IPS-20b (cell line): Measurements from ENCODE around the gene CLIC1.

ENCODE experiments used
- H3K27ac ChIP-seq: one replicate; pipeline ENCODE4 v1.5.1; 2013; ENCODE audit warnings: low read length
- H3K27me3 ChIP-seq: 2 replicates; pipeline ENCODE4 v1.6.1; 2013; ENCODE audit warnings: mild to moderate bottlenecking, low read length, inconsistent platforms; ENCODE audit not compliant: insufficient read depth
- H3K36me3 ChIP-seq: 2 replicates; pipeline ENCODE4 v1.6.1; 2013; ENCODE audit warnings: low read depth, mild to moderate bottlenecking, inconsistent platforms, low read length, moderate library complexity; ENCODE audit not compliant: insufficient read depth
- H3K4me1 ChIP-seq: 2 replicates; pipeline ENCODE4 v1.6.1; 2013; ENCODE audit warnings: mild to moderate bottlenecking, control low read depth, inconsistent platforms, low read length, moderate library complexity; ENCODE audit not compliant: insufficient read depth
- H3K4me3 ChIP-seq: 2 replicates; pipeline ENCODE4 v1.5.1; 2013; ENCODE audit warnings: mild to moderate bottlenecking, low read length, inconsistent platforms
- H3K9ac ChIP-seq: 2 replicates; pipeline ENCODE4 v1.6.1; 2013; ENCODE audit warnings: low read depth, mild to moderate bottlenecking, inconsistent platforms, low read length, moderate library complexity
- H3K9me3 ChIP-seq: 2 replicates; pipeline ENCODE4 v1.6.1; 2013; ENCODE audit warnings: mild to moderate bottlenecking, low read depth, low read length, inconsistent platforms; ENCODE audit not compliant: insufficient read depth

CLIC1 gene

GRCh38 chr6:31702405-31702818 lies 33.9 kb downstream of the CLIC1 start:
- Histone ChIP-seq H3K27ac (no peak overlapping the region), H3K9me3 (no peaks in the 10 kb centered on the region), H3K4me3 (peak overlapping the region; percentile 91), H3K27me3 (no peaks in the 10 kb centered on the region), H3K9ac (peak overlapping the region; percentile 91), H3K4me1 (peaks cover 5% of the 10 kb centered on the region; the same call in 1 of the 2 replicates), H3K36me3 (peaks cover 18% of the 10 kb centered on the region; the same call in 1 of the 2 replicates)

DNA sequence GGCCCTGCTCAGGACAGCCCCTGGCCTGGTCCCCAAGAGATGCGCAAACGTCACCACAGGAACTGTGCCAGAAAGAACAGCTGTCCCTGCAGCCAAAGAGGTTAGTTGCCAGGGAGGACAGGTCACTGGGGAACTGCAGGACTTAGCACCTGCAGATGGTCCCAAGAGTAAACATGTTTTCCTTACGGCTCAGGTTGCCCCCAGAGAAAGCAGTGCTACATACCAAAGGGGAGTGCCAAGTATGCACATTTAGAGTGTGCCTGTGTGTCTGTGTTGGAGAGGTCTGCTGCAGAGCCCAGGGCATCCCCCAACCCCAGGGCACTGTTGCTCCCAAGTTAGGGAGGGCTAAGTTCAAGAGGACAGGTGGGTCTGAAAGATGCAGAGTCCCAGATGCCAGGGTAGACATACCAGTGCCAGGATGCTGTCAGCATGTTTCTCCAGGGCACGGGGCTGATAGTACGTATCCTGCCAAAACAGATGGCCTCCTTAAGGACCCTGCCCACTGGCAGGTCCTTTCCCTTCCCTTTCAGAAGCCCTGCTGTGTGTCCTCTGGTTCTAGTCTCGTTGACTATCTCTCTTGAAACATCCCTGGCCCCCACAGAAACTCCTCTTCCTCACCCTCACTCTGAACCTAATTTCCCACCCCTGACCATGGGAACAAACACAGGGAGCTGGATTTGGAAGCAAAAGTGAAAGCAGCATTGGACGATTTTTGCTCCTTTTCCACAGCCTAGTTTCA lies 34.5 kb downstream of the CLIC1 start:
- Histone ChIP-seq H3K27me3 (no peaks in the 10 kb centered on the region), H3K27ac (no peak overlapping the region), H3K4me3 (peak overlapping the region; percentile 91), H3K9me3 (no peaks in the 10 kb centered on the region), H3K4me1 (peaks cover 5% of the 10 kb centered on the region; the same call in 1 of the 2 replicates), H3K9ac (peak overlapping the region; percentile 91), H3K36me3 (peaks cover 20% of the 10 kb centered on the region)

DNA sequence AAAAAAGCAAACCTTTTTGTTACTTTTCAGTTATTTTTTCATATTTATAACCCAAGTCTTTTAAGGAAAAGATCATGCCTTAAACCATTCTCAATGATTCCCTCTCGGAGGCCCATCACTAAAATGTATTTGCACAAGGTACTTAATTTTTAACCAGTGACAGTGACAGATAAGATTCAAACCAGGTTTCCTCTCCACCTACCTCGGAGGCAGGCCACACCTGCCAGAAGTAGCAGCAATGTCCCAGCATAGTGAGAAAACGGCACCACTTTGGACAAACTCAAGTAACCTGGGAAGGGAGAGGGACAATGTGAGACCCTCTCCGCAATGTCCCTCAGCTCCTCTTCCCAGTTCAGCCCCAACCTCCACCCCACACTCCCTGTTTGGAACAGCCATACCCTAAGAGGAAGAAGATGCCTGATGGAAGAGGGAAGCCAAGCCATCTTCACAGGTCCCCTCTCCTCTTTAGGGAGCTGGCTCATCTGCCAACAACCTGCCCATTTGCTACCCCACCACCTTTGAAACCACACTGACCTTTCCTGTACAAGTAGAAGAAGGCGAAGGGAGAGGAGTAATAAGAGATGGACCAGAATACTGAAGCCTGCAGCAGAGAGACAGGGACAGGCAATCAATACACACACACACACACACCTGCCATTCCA lies 35.5 kb downstream of the CLIC1 start:
- Histone ChIP-seq H3K9me3 (no peaks in the 10 kb centered on the region), H3K4me1 (peaks cover 5% of the 10 kb centered on the region; the same call in 1 of the 2 replicates), H3K27me3 (no peaks in the 10 kb centered on the region), H3K4me3 (no peak overlapping the region), H3K27ac (no peak overlapping the region), H3K9ac (no peak overlapping the region), H3K36me3 (peaks cover 28% of the 10 kb centered on the region)

- Histone ChIP-seq H3K4me1 (peaks cover 5% of the 10 kb centered on the region; the same call in 1 of the 2 replicates), H3K9ac (no peak overlapping the region), H3K27me3 (no peaks in the 10 kb centered on the region), H3K36me3 (peaks cover 51% of the 10 kb centered on the region), H3K27ac (no peak overlapping the region), H3K4me3 (no peak overlapping the region), H3K9me3 (no peaks in the 10 kb centered on the region)
These were observed 38.8 kb downstream of the CLIC1 start for GRCh38 chr6:31697555-31697954.

DNA sequence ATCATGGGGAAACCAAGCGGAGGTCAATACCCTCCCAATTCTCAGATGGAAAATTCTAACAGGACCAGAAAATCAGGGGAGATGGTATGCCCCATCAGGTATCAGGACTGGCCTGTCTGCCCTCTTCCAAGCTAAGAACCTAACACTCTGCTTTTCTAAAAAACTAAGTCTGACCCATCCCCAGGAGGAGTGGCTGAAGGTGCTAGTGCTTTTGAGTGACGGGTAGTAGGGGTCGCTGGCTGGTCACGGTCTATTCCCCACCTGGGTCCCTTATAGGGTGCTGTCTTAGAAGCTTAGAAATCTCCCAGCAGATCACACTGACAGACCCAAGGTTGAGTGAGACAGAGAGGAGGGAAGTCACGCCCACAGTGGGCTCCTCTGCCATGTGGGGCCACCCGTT lies 42.8 kb downstream of the CLIC1 start:
- H3K4me3 ChIP-seq = no peak overlapping the region
- no peaks in the 10 kb centered on the region for H3K9me3 ChIP-seq
- H3K9ac ChIP-seq = no peak overlapping the region
- H3K4me1 ChIP-seq = no peaks in the 10 kb centered on the region
- H3K27me3 ChIP-seq = no peaks in the 10 kb centered on the region
- H3K36me3 ChIP-seq = peaks cover 71% of the 10 kb centered on the region
- no peak overlapping the region for H3K27ac ChIP-seq

- H3K36me3 ChIP-seq = peaks cover 78% of the 10 kb centered on the region
These were observed 43.4 kb downstream of the CLIC1 start for GRCh38 chr6:31692886-31693285.

DNA sequence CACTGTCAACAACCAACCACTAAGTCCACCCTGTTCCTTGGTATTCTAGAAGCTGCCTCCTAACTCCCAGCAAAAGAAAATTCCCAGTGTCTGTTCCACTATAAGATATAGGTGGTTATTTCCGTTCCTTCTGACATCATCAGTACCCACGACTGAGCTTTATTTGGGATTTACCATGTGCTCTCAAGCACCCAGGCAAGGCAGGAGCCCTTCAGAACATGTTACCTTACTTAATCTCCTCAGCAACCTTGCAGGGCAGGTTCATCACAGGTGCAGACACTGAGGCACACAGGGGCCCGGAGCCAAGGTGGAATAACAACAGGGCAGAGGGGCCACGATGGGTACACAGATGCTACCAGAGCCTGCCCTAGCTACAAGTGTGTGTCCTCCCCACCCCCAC lies 44.0 kb downstream of the CLIC1 start:
- no peaks in the 10 kb centered on the region for H3K9me3 ChIP-seq
- no peak overlapping the region for H3K27ac ChIP-seq
- no peak overlapping the region for H3K9ac ChIP-seq
- H3K4me1 ChIP-seq = no peaks in the 10 kb centered on the region
- H3K4me3 ChIP-seq = no peak overlapping the region
- peaks cover 77% of the 10 kb centered on the region for H3K36me3 ChIP-seq
- no peaks in the 10 kb centered on the region for H3K27me3 ChIP-seq

More at GRCh38 chr6:31692886-31693285, 43.4 kb downstream of the CLIC1 start:
- Histone ChIP-seq H3K4me3 (no peak overlapping the region), H3K9ac (no peak overlapping the region), H3K27ac (no peak overlapping the region), H3K27me3 (no peaks in the 10 kb centered on the region), H3K9me3 (no peaks in the 10 kb centered on the region), H3K4me1 (no peaks in the 10 kb centered on the region)

DNA sequence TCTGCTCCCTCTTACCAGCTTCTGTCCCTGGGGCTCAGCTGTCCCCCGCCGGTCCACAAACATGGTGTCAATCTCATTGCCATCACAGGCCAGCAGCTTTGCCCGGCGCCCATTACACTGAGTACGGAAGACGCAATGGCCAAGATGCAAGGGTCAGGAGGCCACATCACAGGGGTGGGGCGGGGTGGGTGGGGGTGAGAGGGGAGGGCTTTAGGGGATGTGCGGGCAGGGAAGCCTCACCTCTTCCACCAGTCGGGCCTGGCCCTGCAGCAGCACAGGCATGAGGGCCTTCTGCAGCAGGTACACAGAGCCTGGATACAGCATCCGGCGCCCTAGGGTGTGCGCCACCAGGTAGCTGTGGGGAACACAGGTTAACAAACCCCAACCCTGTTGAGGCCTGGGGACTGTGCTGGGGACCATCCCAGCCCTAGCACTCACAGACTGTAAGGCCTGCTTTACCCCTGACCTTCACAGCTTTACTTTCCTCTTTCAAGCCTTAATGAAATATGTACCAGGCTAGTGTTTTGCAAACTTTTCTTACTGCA lies 44.7 kb downstream of the CLIC1 start:
- Histone ChIP-seq H3K9me3 (no peaks in the 10 kb centered on the region), H3K27ac (no peak overlapping the region), H3K27me3 (no peaks in the 10 kb centered on the region), H3K4me1 (no peaks in the 10 kb centered on the region), H3K9ac (no peak overlapping the region), H3K4me3 (no peak overlapping the region), H3K36me3 (peaks cover 80% of the 10 kb centered on the region)

DNA sequence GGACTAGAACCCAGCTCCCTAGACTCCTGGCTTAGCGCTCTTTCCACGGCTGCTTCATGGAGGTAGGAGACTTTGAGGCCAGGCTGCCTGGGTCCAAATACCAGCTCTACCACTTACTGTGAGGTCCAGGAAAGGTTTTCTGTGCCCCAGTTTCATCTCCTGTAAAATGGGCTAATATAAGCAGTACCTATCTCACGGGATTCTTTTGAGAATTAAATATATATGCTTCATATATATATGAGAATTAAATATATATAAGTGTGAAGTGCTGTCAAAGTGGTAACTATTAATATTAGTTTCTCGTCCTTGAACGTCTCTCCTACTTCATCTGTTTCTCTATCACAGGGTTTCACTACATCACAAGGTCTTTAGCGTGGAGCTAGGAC lies 45.3 kb downstream of the CLIC1 start:
- no peaks in the 10 kb centered on the region for H3K9me3 ChIP-seq
- H3K4me1 ChIP-seq = no peaks in the 10 kb centered on the region
- H3K36me3 ChIP-seq = peaks cover 80% of the 10 kb centered on the region
- no peak overlapping the region for H3K27ac ChIP-seq
- no peak overlapping the region for H3K4me3 ChIP-seq
- no peak overlapping the region for H3K9ac ChIP-seq
- H3K27me3 ChIP-seq = no peaks in the 10 kb centered on the region

- H3K9me3 ChIP-seq = no peaks in the 10 kb centered on the region
- H3K27ac ChIP-seq = no peak overlapping the region
- H3K36me3 ChIP-seq = peaks cover 82% of the 10 kb centered on the region
- H3K4me1 ChIP-seq = no peaks in the 10 kb centered on the region
- H3K4me3 ChIP-seq = no peak overlapping the region
- H3K9ac ChIP-seq = no peak overlapping the region
- no peaks in the 10 kb centered on the region for H3K27me3 ChIP-seq
These were observed 45.9 kb downstream of the CLIC1 start for GRCh38 chr6:31690231-31691077.

DNA sequence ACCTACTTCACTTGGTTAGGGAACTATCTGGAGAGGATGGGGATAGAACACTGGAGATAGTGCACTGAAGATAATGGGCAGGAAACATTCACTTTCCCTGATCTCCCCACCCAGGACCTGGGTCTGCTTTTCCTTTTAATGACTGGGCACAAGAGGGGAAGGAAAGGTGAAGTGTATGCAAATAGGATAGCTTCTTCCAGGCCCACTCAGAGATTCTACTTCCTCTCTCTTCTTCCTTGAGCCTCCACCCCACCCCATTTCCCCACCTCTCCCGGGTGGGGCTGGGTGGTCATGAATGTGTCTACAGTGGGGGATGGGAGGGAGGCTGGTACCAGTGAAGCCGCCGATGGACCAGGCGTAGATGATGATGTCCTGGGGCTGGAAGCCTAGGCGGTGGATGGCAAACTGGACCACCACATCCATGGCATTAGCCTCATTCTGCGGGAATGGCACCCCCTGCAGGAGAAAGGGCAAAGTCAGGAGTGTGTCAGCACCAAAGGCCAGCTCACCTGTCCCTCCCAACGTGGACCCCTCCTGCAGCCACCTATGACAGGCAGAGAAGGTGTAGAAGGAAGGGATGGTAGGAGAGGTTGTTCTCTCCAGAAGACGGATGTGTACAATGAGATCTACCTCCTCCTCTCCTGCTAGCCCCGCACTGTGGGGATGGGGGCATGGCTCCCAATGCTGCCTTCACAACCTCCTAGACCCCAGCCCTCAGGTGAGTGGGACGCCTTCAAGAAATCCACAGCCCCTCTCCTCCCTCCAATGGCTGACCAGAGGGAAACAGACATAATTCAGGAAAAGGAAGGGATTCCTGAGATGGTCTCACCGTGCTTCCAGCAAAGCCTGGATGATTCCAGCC lies 46.9 kb downstream of the CLIC1 start:
- Histone ChIP-seq H3K4me3 (no peak overlapping the region), H3K9me3 (no peaks in the 10 kb centered on the region), H3K4me1 (no peaks in the 10 kb centered on the region), H3K36me3 (peaks cover 72% of the 10 kb centered on the region), H3K27ac (no peak overlapping the region), H3K9ac (no peak overlapping the region), H3K27me3 (no peaks in the 10 kb centered on the region)
